HPDE6-E6E7 (cell line): ENCODE data around the gene FNDC4.
A peak's percentile ranks its signal among the peaks of the same experiment; 100 is the strongest.

Experiments
- DNase-seq: peaks from one replicate; pipeline ENCODE4 v3.0.0; 2011; ENCODE audit warnings: missing footprints; ENCODE audit errors: extremely low spot score

The FNDC4 gene

GRCh38 chr2:27494284-27494943 lies 586 bp downstream of the FNDC4 start:
- DNase-seq: no peak

- no peak for DNase-seq
Measured at GRCh38 chr2:27493948-27494283, 1.1 kb downstream of the FNDC4 start.

- no peak for DNase-seq
Measured at GRCh38 chr2:27492557-27492956, 2.4 kb downstream of the FNDC4 start.

- DNase-seq: peak; percentile 96
Measured at GRCh38 chr2:27489498-27490397, 5.3 kb downstream of the FNDC4 start, which contains the start of gene IFT172. Gene IFT172 (minus strand): TSS chr2:27489743. CDS start chr2:27489653, 90 bp downstream.

GRCh38 chr2:27489118-27489497 lies 5.9 kb downstream of the FNDC4 start:
- DNase-seq: no peak

- no peak for DNase-seq
Measured at GRCh38 chr2:27485496-27485895, 9.5 kb downstream of the FNDC4 start.

- no peak for DNase-seq
Measured at GRCh38 chr2:27471961-27472360, 23.0 kb downstream of the FNDC4 start.

- no peak for DNase-seq
Measured at GRCh38 chr2:27464443-27464842, 30.6 kb downstream of the FNDC4 start.

GRCh38 chr2:27461118-27461517 lies 33.9 kb downstream of the FNDC4 start:
- no peak for DNase-seq

- DNase-seq: no peak
Measured at GRCh38 chr2:27453968-27454367, 41.0 kb downstream of the FNDC4 start.

GRCh38 chr2:27451095-27451494 lies 43.9 kb downstream of the FNDC4 start:
- no peak for DNase-seq

GRCh38 chr2:27448381-27448780 lies 46.6 kb downstream of the FNDC4 start:
- no peak for DNase-seq

- peak; percentile 87 for DNase-seq
Measured at GRCh38 chr2:27446057-27446456, 48.9 kb downstream of the FNDC4 start.

- DNase-seq: no peak
Measured at GRCh38 chr2:27445615-27446014, 49.4 kb downstream of the FNDC4 start.

- no peak for DNase-seq
Measured at GRCh38 chr2:27445155-27445554, 49.8 kb downstream of the FNDC4 start.

GRCh38 chr2:27442920-27443282 lies 52.1 kb downstream of the FNDC4 start:
- DNase-seq: peak; percentile 33

- DNase-seq: peak; percentile 90
Measured at GRCh38 chr2:27441958-27442919, 52.8 kb downstream of the FNDC4 start, which contains the start of gene KRTCAP3. Gene KRTCAP3 (plus strand): TSS chr2:27442381. CDS start chr2:27442413, 32 bp downstream.
